ENCODE measurements around the gene SPATA1.

SPATA1 gene

GRCh38 chr1:84615790-84616189, 109.6 kb downstream of the SPATA1 start:
- DNase-seq (ENCODE audit: extremely low read depth, low read depth) = no peak
- TF ChIP-seq, protein P1, sequence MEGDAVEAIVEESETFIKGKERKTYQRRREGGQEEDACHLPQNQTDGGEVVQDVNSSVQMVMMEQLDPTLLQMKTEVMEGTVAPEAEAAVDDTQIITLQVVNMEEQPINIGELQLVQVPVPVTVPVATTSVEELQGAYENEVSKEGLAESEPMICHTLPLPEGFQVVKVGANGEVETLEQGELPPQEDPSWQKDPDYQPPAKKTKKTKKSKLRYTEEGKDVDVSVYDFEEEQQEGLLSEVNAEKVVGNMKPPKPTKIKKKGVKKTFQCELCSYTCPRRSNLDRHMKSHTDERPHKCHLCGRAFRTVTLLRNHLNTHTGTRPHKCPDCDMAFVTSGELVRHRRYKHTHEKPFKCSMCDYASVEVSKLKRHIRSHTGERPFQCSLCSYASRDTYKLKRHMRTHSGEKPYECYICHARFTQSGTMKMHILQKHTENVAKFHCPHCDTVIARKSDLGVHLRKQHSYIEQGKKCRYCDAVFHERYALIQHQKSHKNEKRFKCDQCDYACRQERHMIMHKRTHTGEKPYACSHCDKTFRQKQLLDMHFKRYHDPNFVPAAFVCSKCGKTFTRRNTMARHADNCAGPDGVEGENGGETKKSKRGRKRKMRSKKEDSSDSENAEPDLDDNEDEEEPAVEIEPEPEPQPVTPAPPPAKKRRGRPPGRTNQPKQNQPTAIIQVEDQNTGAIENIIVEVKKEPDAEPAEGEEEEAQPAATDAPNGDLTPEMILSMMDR (IDR thresholded peaks at IDR 0.05; ENCODE audit: low read depth, low read length) = no peak

Data from AG09319 (cell line).